Chondrocyte (in vitro differentiated cells): ENCODE results near the gene SLC13A3. TPM values are rescaled to one million over a fixed set of nuclear protein-coding genes. Genes with fewer than 3 reads are reported as not detected.
A peak's percentile ranks its signal among the peaks of the same experiment; 100 is the strongest.

Experiments
- DNase-seq: peaks from one replicate; pipeline ENCODE4 v3.0.0; 2021; ENCODE audit warnings: mixed read lengths, low spot score
- H3K27ac Mint-ChIP-seq: one replicate; pipeline ENCODE4 v1.8.0; 2021; ENCODE audit warnings: mild to moderate bottlenecking, moderate library complexity, mixed read lengths; ENCODE audit not compliant: unreplicated experiment
- H3K27me3 Mint-ChIP-seq: 2 replicates; pipeline ENCODE4 v1.8.0; 2021; ENCODE audit warnings: low read depth, mixed read lengths
- H3K36me3 Mint-ChIP-seq: 2 replicates; pipeline ENCODE4 v1.8.0; 2021; ENCODE audit warnings: low read depth, mixed read lengths
- H3K4me1 Mint-ChIP-seq: 2 replicates; pipeline ENCODE4 v1.8.0; 2021; ENCODE audit warnings: low read depth, mild to moderate bottlenecking, mixed read lengths
- H3K4me3 Mint-ChIP-seq: one replicate; pipeline ENCODE4 v1.8.0; 2021; ENCODE audit warnings: mild to moderate bottlenecking, moderate library complexity, mixed read lengths; ENCODE audit not compliant: unreplicated experiment
- H3K9me3 Mint-ChIP-seq: 2 replicates; pipeline ENCODE4 v1.8.0; 2021; ENCODE audit warnings: low read depth, mixed read lengths
- CTCF ChIP-seq: fragments of 200-600 bp; sonication (generic); IDR thresholded peaks from 2 replicates; pipeline ENCODE4 v1.5.0; 2021; ENCODE audit warnings: antibody characterized with exemption, mild to moderate bottlenecking, moderate library complexity
- long read RNA-seq: library from polyadenylated mRNA; stranded (forward); transcript quantifications from one replicate; pipeline ENCODE4 v2.0.0, GENCODE V29; 2021
- total RNA-seq: library from RNA; stranded (reverse); gene quantifications from 3 replicates; pipeline ENCODE4 v1.2.1, GENCODE V29; 2021

The SLC13A3 gene
- 2.5 to 2.8 TPM (median 2.8 TPM) in 3 replicates for total RNA-seq
- long read RNA-seq, partial matches to known transcripts, result 3 of 5 reads
- long read RNA-seq, other reads (novel, unspliced or antisense), result 2 of 5 reads

- no peaks in the 10 kb centered on the region for H3K9me3 Mint-ChIP-seq
- DNase-seq, result no peak
- H3K27ac Mint-ChIP-seq, result no peak within 1 kb of the TSS
- peaks cover 7% of the 10 kb centered on the region for H3K36me3 Mint-ChIP-seq
- peaks cover 17% of the 10 kb centered on the region for H3K4me1 Mint-ChIP-seq
- no peak for TF ChIP-seq CTCF
- peak within 1 kb of the TSS; percentile 37 for H3K4me3 Mint-ChIP-seq
- H3K27me3 Mint-ChIP-seq, result peaks cover 28% of the 10 kb centered on the region
These were observed at the start of gene SLC13A3 for GRCh38 chr20:46651091-46651962. Gene SLC13A3, minus strand, starts transcription at chr20:46651459. Its CDS starts 38 bp downstream, at chr20:46651421.

- no peak for DNase-seq
- Mint-ChIP-seq H3K27ac (no peak overlapping the region), H3K4me1 (peaks cover 5% of the 10 kb centered on the region), H3K9me3 (peaks cover 3% of the 10 kb centered on the region), H3K4me3 (no peak overlapping the region), H3K36me3 (no peaks in the 10 kb centered on the region), H3K27me3 (no peaks in the 10 kb centered on the region)
- TF ChIP-seq CTCF, result no peak
These were observed 49.8 kb upstream of the SLC13A3 start for GRCh38 chr20:46701057-46701456.

GRCh38 chr20:46700481-46700880 lies 49.2 kb upstream of the SLC13A3 start:
- H3K9me3 Mint-ChIP-seq, result peaks cover 3% of the 10 kb centered on the region
- peaks cover 11% of the 10 kb centered on the region for H3K4me1 Mint-ChIP-seq
- no peaks in the 10 kb centered on the region for H3K36me3 Mint-ChIP-seq
- DNase-seq, result no peak
- H3K4me3 Mint-ChIP-seq, result no peak overlapping the region
- no peak for TF ChIP-seq CTCF
- no peaks in the 10 kb centered on the region for H3K27me3 Mint-ChIP-seq
- no peak overlapping the region for H3K27ac Mint-ChIP-seq

- no peak overlapping the region for H3K4me3 Mint-ChIP-seq
- H3K9me3 Mint-ChIP-seq, result peaks cover 3% of the 10 kb centered on the region
- peak; percentile 80 for TF ChIP-seq CTCF
- H3K4me1 Mint-ChIP-seq, result peaks cover 12% of the 10 kb centered on the region
- H3K27me3 Mint-ChIP-seq, result no peaks in the 10 kb centered on the region
- no peak overlapping the region for H3K27ac Mint-ChIP-seq
- no peaks in the 10 kb centered on the region for H3K36me3 Mint-ChIP-seq
- DNase-seq, result no peak
These were observed 48.5 kb upstream of the SLC13A3 start for GRCh38 chr20:46699651-46700359.

GRCh38 chr20:46698788-46699187 lies 47.5 kb upstream of the SLC13A3 start:
- no peak overlapping the region for H3K27ac Mint-ChIP-seq
- no peak overlapping the region for H3K4me3 Mint-ChIP-seq
- DNase-seq, result no peak
- H3K4me1 Mint-ChIP-seq, result peaks cover 18% of the 10 kb centered on the region
- H3K9me3 Mint-ChIP-seq, result peaks cover 3% of the 10 kb centered on the region
- H3K36me3 Mint-ChIP-seq, result no peaks in the 10 kb centered on the region
- no peak for TF ChIP-seq CTCF
- H3K27me3 Mint-ChIP-seq, result no peaks in the 10 kb centered on the region
